ENCODE data around the gene NUTM2B.
"Not testable (repeated sequence)": the region's sequence is repeated elsewhere in the genome, so short reads cannot be mapped to it uniquely, and the experiment has no call there.

Gene NUTM2B

DNA sequence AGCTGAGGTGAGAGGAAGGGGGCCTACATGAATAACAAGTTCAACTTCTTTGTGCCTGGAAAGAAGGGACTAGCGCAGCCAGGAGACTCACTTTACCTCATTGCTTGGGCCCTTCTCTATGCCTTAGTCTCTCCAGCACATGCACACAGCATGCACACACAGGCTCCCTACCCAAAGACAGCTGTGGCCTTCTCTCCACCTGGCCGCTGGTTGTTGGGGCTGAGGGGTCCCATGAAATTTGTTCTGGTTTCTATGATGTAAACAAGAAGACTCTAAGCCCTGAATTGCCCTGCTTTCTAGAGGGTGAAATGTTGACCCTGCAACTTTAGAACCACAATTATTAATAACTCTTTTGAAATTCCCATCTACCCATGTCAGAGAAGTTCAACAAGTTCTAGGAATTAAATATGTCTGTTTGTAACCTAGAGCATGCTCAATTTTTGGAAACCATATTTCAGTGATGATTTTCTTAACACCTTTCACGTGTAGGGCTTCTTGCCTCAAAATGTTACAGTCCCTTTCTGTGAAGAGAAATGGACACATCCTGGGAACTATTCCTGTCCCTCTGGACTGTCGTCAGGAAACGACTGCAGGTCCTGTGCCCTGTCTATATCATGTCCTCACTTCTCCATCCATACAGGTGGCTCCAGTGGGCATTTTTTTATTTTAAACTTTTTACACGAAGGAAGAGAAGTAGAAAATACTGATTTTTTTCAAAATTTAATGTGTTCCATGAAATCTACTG lies 15.4 kb upstream of the NUTM2B start:
- H3K36me3 ChIP-seq (ENCODE audit: control insufficient read depth, insufficient read depth, low read length); DNase-seq; H3K27ac ChIP-seq (ENCODE audit: insufficient read depth, low read length, poor library complexity, severe bottlenecking); H3K4me3 ChIP-seq (ENCODE audit: insufficient read depth, low read depth, low read length, poor library complexity, severe bottlenecking); H3K4me1 ChIP-seq (ENCODE audit: control insufficient read depth, insufficient read depth, low read length, poor library complexity, severe bottlenecking); H3K27me3 ChIP-seq (replicated peaks; ENCODE audit: control insufficient read depth, insufficient read depth, low read length, poor library complexity, severe bottlenecking); H3K9me3 ChIP-seq (ENCODE audit: control insufficient read depth, low read length): not testable (repeated sequence)

DNA sequence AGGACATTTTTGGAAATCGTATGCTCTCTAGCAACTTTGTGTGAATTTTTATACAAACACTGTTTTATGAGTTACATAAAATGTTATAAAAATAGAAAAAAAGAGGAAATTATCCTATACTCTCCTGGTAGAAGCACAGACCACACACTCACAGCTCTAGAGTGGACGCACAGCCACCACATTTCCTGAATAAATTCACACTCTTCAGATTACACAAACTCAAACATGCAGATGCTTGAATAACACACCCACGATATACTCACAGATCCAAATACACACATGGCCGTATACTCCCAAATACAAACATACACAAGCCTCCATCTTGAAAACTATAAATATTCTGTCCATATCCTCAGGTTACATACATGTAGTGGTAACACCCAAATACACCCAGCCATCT lies 14.2 kb upstream of the NUTM2B start:
- not testable (repeated sequence) for H3K4me3 ChIP-seq (ENCODE audit: insufficient read depth, low read depth, low read length, poor library complexity, severe bottlenecking); DNase-seq; H3K4me1 ChIP-seq (ENCODE audit: control insufficient read depth, insufficient read depth, low read length, poor library complexity, severe bottlenecking); H3K27ac ChIP-seq (ENCODE audit: insufficient read depth, low read length, poor library complexity, severe bottlenecking); H3K27me3 ChIP-seq (replicated peaks; ENCODE audit: control insufficient read depth, insufficient read depth, low read length, poor library complexity, severe bottlenecking); H3K9me3 ChIP-seq (ENCODE audit: control insufficient read depth, low read length); H3K36me3 ChIP-seq (ENCODE audit: control insufficient read depth, insufficient read depth, low read length)

DNA sequence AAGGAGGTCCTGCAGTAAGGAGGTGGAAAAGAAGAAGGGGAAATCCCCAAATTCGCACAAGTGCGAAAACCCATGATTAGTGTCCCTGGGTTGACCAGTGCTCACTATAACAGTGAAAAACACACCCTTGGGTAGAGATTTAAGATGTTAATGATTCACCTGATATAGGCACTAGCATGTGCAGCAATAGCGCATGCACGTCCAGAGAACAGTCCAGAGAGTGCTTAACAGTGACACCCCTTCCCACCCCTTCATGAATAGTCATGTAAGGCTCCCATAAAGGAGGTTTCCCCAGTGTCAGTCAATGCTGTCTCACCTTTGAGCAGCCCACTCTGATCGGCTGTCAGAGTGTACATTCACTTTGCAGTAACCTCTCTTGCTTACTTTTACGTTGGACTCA lies 6.4 kb upstream of the NUTM2B start:
- H3K4me3 ChIP-seq (ENCODE audit: insufficient read depth, low read depth, low read length, poor library complexity, severe bottlenecking); H3K36me3 ChIP-seq (ENCODE audit: control insufficient read depth, insufficient read depth, low read length); H3K27ac ChIP-seq (ENCODE audit: insufficient read depth, low read length, poor library complexity, severe bottlenecking); H3K4me1 ChIP-seq (ENCODE audit: control insufficient read depth, insufficient read depth, low read length, poor library complexity, severe bottlenecking); H3K27me3 ChIP-seq (replicated peaks; ENCODE audit: control insufficient read depth, insufficient read depth, low read length, poor library complexity, severe bottlenecking); DNase-seq; H3K9me3 ChIP-seq (ENCODE audit: control insufficient read depth, low read length): not testable (repeated sequence)

DNA sequence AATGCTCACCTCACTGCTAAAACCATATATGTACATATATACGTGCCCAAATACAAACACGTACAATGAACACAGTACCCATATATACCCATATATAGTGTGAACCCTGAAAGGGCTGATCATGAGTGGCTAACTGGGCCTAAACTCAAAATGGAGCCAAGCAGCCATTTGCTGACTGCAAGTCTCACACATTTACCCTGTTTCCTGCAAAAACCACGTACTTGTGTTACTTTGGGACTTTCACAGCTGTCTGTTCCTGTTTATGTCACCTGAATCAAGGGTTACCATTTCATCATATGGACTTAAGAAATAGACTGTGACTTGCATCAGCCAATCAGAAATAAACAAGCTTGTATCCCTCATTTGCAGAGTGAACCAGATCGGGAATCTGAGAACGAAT lies 5.9 kb upstream of the NUTM2B start:
- H3K36me3 ChIP-seq (ENCODE audit: control insufficient read depth, insufficient read depth, low read length); H3K27me3 ChIP-seq (replicated peaks; ENCODE audit: control insufficient read depth, insufficient read depth, low read length, poor library complexity, severe bottlenecking); H3K9me3 ChIP-seq (ENCODE audit: control insufficient read depth, low read length); DNase-seq; H3K4me3 ChIP-seq (ENCODE audit: insufficient read depth, low read depth, low read length, poor library complexity, severe bottlenecking); H3K27ac ChIP-seq (ENCODE audit: insufficient read depth, low read length, poor library complexity, severe bottlenecking); H3K4me1 ChIP-seq (ENCODE audit: control insufficient read depth, insufficient read depth, low read length, poor library complexity, severe bottlenecking): not testable (repeated sequence)

DNA sequence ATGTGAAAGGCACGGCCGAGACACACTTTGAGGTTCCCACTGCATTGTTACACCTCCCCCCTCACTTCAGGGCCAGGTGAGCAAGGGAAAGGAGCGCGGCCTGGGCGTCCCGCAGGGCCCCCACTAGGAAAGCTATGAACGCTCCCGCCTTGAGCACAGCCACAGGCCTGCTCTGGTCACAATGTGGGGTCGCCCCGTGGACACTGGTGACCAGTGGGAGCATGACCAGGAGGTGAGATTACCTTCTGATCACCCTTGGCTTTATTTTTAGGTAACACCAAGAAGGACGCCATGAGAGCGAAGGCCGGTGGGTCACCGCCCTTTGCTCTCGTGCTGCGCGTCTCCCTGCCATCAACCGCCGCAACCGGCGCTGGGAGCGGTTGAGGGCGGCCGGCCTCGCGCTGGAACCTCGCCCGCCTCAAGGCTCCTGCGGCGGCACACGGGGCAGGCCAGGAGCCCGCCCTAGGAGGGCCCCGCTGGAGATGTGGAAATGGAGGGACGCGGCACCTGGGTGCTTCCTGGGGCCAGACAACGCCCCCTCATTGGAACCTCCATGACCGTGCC lies 2.6 kb upstream of the NUTM2B start:
- H3K4me1 ChIP-seq (ENCODE audit: control insufficient read depth, insufficient read depth, low read length, poor library complexity, severe bottlenecking); H3K27ac ChIP-seq (ENCODE audit: insufficient read depth, low read length, poor library complexity, severe bottlenecking); H3K9me3 ChIP-seq (ENCODE audit: control insufficient read depth, low read length); H3K27me3 ChIP-seq (replicated peaks; ENCODE audit: control insufficient read depth, insufficient read depth, low read length, poor library complexity, severe bottlenecking); DNase-seq; H3K36me3 ChIP-seq (ENCODE audit: control insufficient read depth, insufficient read depth, low read length); H3K4me3 ChIP-seq (ENCODE audit: insufficient read depth, low read depth, low read length, poor library complexity, severe bottlenecking): not testable (repeated sequence)

DNA sequence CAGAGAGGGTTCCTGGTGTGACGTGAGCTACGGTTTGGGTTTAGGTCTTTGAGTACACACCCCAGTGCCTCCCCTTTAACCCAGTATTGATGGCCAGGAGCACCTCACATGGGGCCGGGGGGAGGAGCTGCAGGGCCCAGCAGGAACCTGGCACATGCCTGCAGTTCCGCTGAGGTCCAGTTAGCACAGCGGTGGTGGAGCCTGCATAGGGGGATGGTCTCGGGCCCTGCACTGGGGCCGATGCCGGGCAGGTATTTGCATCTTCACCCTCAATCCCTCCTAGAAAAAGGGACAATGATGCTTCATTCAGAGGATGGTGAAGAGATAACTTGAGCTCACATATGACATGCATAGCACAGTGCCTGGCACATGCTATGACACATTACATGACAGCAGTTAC lies 4.0 kb downstream of the NUTM2B start:
- not testable (repeated sequence) for H3K4me1 ChIP-seq (ENCODE audit: control insufficient read depth, insufficient read depth, low read length, poor library complexity, severe bottlenecking); DNase-seq; H3K27ac ChIP-seq (ENCODE audit: insufficient read depth, low read length, poor library complexity, severe bottlenecking); H3K36me3 ChIP-seq (ENCODE audit: control insufficient read depth, insufficient read depth, low read length); H3K27me3 ChIP-seq (replicated peaks; ENCODE audit: control insufficient read depth, insufficient read depth, low read length, poor library complexity, severe bottlenecking); H3K4me3 ChIP-seq (ENCODE audit: insufficient read depth, low read depth, low read length, poor library complexity, severe bottlenecking); H3K9me3 ChIP-seq (ENCODE audit: control insufficient read depth, low read length)

DNA sequence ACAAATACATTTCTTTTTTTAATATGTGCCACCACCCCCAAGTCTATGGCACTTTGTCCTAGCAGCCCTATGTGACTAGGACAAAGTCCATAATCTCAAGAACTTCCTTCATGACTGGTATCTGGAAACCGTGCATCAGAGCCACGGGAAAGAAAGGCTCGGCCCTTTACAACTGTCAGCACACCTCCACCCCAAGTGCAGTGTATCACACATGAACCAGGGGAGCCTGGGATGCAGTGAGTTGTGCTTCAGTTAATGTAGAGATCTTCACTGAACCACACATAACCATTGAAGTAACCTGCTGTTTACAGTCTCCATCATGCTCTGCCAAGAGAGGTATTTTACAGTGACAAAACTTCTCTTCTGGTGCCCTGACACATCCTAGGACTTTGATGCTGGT lies 11.9 kb downstream of the NUTM2B start:
- not testable (repeated sequence) for H3K36me3 ChIP-seq (ENCODE audit: control insufficient read depth, insufficient read depth, low read length); H3K4me1 ChIP-seq (ENCODE audit: control insufficient read depth, insufficient read depth, low read length, poor library complexity, severe bottlenecking); DNase-seq; H3K4me3 ChIP-seq (ENCODE audit: insufficient read depth, low read depth, low read length, poor library complexity, severe bottlenecking); H3K27me3 ChIP-seq (replicated peaks; ENCODE audit: control insufficient read depth, insufficient read depth, low read length, poor library complexity, severe bottlenecking); H3K27ac ChIP-seq (ENCODE audit: insufficient read depth, low read length, poor library complexity, severe bottlenecking); H3K9me3 ChIP-seq (ENCODE audit: control insufficient read depth, low read length)

DNA sequence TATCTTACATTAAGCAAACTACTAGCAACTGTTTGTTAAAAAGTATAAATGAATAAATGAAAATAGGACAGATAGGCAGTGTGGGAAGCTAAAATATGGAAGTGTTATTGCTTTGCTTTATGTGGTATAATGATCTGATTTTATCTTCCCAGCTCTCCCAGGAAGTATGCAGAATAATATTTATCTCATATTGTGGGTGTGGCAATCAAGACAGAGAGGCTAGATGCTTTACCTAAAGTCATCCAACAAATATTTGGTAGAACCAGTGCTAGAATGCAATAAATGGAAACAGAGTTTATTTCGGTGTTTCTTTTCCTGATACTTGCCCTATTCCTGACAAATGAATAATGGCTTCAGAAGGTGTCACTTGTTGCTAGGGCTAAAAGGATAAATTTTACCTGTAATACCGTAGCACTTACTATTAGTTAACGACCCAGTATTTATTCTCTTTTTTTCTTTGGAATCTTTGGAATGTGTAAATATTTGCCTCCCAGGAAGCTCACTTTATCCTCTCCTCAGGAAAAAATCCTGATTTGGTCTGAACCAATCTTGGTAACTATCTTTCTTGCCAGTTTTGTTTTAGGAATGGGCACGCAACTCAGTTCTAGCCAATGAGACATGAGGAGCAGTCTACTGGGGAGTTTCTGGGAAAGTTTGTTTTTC lies 14.0 kb downstream of the NUTM2B start:
- not testable (repeated sequence) for H3K9me3 ChIP-seq (ENCODE audit: control insufficient read depth, low read length); H3K4me1 ChIP-seq (ENCODE audit: control insufficient read depth, insufficient read depth, low read length, poor library complexity, severe bottlenecking); H3K4me3 ChIP-seq (ENCODE audit: insufficient read depth, low read depth, low read length, poor library complexity, severe bottlenecking); H3K36me3 ChIP-seq (ENCODE audit: control insufficient read depth, insufficient read depth, low read length); H3K27me3 ChIP-seq (replicated peaks; ENCODE audit: control insufficient read depth, insufficient read depth, low read length, poor library complexity, severe bottlenecking); H3K27ac ChIP-seq (ENCODE audit: insufficient read depth, low read length, poor library complexity, severe bottlenecking); DNase-seq

DNA sequence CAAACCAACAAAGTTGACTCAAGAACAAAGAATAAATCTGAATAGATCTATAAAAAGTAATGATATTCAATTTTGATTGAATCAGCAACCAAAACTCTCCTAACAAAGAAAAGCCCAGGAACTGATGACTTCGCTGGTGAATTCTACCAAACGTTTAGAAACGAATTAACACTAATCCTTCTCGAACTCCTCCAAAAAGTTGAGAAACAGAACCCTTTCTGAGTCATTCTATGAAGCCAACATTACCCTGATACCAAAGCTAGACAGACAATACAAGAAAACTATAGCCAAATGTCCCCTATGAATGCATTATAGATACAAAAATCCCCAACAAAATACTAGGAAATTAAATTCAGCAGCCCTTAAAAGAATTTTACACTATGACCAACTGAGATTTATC lies 17.0 kb downstream of the NUTM2B start:
- H3K9me3 ChIP-seq (ENCODE audit: control insufficient read depth, low read length); H3K4me3 ChIP-seq (ENCODE audit: insufficient read depth, low read depth, low read length, poor library complexity, severe bottlenecking); H3K27ac ChIP-seq (ENCODE audit: insufficient read depth, low read length, poor library complexity, severe bottlenecking); H3K4me1 ChIP-seq (ENCODE audit: control insufficient read depth, insufficient read depth, low read length, poor library complexity, severe bottlenecking); H3K36me3 ChIP-seq (ENCODE audit: control insufficient read depth, insufficient read depth, low read length); H3K27me3 ChIP-seq (replicated peaks; ENCODE audit: control insufficient read depth, insufficient read depth, low read length, poor library complexity, severe bottlenecking); DNase-seq: not testable (repeated sequence)

DNA sequence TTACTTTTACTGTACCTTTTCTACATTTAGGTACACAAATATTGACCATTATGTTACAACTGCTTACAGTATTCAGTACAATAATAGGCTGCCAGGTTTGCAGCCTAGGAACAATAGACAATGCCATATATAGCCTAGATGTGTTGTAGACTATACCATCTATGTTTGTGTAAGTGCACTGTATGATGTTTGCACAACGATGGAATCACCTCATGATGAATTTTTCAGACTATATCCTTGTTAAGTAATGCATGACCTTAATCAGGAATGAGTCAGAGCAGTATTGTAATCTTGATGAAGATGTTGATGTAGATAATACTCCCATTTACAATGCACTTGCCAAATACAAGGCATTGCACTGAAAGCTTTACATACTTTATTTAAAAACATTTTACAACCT lies 23.6 kb downstream of the NUTM2B start:
- not testable (repeated sequence) for H3K4me1 ChIP-seq (ENCODE audit: control insufficient read depth, insufficient read depth, low read length, poor library complexity, severe bottlenecking); H3K27me3 ChIP-seq (replicated peaks; ENCODE audit: control insufficient read depth, insufficient read depth, low read length, poor library complexity, severe bottlenecking); H3K4me3 ChIP-seq (ENCODE audit: insufficient read depth, low read depth, low read length, poor library complexity, severe bottlenecking); DNase-seq; H3K27ac ChIP-seq (ENCODE audit: insufficient read depth, low read length, poor library complexity, severe bottlenecking); H3K36me3 ChIP-seq (ENCODE audit: control insufficient read depth, insufficient read depth, low read length); H3K9me3 ChIP-seq (ENCODE audit: control insufficient read depth, low read length)

Measured in effector memory CD4-positive, alpha-beta T cell (primary cell).